Glomerular endothelial cell (primary cell): Measurements from ENCODE around the gene SLC35F5. TPM values are rescaled to one million over a fixed set of nuclear protein-coding genes. Genes with fewer than 3 reads are reported as not detected.
"Not testable (repeated sequence)": the region's sequence is repeated elsewhere in the genome, so short reads cannot be mapped to it uniquely, and the experiment has no call there.

ENCODE experiments used
- DNase-seq: peaks from one replicate; pipeline ENCODE4 v3.0.0-alpha.2; 2011; ENCODE audit warnings: low read depth, low spot score; ENCODE audit errors: extremely low read depth
- total RNA-seq: library from RNA; depleted of rRNA; stranded (reverse); fragments of >200 nt; gene quantifications from 2 replicates; pipeline ENCODE4 v1.2.3, GENCODE V29; 2015

SLC35F5 gene
- total RNA-seq, 1 donor from 2014 or later: 60.3 TPM

- no peak for DNase-seq
Measured at GRCh38 chr2:113757138-113757657, 756 bp upstream of the SLC35F5 start.

GRCh38 chr2:113755835-113756354 lies 547 bp downstream of the SLC35F5 start:
- DNase-seq: no peak

- DNase-seq: no peak
Measured at GRCh38 chr2:113755035-113755834, 1.2 kb downstream of the SLC35F5 start.

DNA sequence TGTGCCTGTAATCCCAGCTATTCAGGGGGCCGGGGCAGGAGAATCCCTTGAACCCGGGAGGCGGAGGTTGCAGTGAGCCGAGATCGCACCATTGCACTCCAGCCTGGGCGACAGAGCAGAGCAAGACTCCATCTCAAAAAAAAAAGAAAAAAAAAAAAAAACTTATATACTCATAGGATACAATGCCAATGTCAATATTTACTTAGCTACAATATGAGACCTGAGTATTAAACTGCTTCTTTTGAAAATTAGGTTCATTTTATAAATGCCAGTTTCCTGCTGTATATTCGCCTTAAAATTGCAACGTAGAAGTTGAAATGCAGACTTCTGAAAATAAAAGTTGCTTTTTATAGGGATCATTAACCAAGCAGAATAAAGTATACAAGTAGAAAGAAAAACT lies 2.3 kb downstream of the SLC35F5 start:
- no peak for DNase-seq

DNA sequence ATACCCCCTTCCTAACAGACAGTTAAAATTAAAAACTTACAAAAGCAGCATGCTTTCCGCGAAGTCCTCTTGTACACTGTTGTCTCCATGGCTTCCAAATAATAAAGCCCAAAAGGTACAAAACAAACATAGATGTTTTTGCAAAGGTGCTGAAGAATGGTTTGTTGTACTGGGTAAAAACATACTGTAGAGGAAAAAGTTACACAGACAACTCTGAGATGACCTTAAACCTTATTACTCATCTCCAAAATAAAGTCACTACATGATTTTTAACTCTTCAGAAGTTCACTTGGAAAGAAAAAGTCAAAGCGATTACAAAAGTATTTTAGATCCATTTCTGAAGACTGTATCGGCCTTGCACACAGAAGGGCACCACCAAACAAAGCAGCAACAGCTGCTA lies 6.1 kb downstream of the SLC35F5 start:
- DNase-seq: no peak

GRCh38 chr2:113741091-113741490 lies 15.4 kb downstream of the SLC35F5 start:
- no peak for DNase-seq

- DNase-seq: no peak
Measured at GRCh38 chr2:113739849-113740248, 16.6 kb downstream of the SLC35F5 start.

- no peak for DNase-seq
Measured at GRCh38 chr2:113734185-113734584, 22.3 kb downstream of the SLC35F5 start.

DNA sequence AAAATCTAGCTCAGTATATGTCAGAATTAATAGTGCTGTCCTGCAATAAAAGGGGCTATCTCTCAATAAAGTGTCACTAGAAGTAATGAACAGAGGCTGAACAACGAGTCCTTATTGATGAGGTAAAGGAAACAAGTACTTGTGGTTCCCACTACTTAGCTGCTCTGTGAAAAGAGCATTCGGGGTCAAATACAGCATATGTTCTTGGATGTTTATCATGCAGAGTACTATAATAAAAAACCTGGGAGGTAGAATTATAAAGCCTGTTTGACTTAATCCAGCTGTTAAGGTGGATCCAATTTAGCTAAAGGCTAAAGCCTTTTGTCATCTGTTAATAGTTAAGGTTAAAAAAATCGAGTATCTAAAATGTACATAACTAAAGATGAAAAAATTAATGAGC lies 32.4 kb downstream of the SLC35F5 start:
- DNase-seq: no peak

DNA sequence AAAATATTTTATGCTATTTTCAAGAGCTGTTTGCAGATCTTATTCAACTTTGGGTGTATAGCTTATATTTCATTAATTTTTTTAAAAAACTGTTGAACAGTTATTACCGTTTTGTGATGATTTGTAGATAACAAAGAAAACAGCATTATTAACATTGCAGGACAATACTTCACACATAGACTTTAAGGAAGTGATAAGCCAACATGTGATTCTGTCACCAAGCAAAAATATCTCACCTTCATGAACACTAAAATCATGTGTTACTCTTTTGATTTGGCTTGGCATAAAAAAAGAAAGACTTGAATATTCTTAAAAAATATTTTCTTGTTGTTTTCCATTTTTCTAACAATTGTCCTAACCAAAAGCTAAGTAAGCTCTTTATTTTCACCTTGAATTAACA lies 33.0 kb downstream of the SLC35F5 start:
- DNase-seq: no peak

GRCh38 chr2:113720167-113720566 lies 36.3 kb downstream of the SLC35F5 start:
- DNase-seq: no peak

DNA sequence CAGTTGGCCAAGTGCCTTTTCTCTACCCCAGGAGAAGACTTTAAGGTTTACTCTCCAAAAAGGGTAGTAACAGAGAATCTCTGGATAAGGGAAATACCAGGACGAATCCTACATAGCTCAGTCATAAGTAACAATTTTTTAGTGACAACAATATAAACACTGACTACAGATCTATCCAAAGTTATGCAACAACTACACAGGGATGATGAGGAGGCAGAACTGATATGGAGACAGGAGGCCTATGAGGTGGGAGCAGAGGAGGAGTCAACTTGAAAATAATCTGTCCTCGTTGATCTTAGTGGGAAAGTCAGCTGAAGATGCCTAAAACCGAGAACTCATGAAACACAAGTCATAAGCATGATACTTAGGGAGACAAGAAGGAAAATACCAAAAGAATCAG lies 40.2 kb downstream of the SLC35F5 start:
- no peak for DNase-seq

- DNase-seq: no peak
Measured at GRCh38 chr2:113712941-113713340, 43.5 kb downstream of the SLC35F5 start.

- no peak for DNase-seq
Measured at GRCh38 chr2:113711851-113712250, 44.6 kb downstream of the SLC35F5 start.

GRCh38 chr2:113709022-113709421 lies 47.4 kb downstream of the SLC35F5 start:
- DNase-seq: no peak

DNA sequence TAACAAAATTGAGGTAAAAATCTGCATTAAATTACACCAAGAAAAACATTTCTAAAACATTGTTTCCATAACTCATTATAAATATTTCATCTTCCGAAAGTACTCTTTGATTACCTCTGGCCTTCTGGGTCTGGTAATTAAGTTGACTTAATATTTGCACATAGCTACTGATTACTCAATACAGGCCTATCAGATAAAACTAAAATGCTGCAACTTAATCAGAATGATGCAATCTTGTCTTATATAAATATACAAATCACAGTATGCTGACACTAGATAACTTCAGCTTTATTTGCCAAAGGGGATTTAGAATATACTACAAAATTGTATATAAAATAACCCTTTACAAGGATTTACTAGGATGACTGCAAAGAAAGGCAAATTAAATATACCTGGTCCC lies 49.3 kb downstream of the SLC35F5 start:
- DNase-seq: no peak

DNA sequence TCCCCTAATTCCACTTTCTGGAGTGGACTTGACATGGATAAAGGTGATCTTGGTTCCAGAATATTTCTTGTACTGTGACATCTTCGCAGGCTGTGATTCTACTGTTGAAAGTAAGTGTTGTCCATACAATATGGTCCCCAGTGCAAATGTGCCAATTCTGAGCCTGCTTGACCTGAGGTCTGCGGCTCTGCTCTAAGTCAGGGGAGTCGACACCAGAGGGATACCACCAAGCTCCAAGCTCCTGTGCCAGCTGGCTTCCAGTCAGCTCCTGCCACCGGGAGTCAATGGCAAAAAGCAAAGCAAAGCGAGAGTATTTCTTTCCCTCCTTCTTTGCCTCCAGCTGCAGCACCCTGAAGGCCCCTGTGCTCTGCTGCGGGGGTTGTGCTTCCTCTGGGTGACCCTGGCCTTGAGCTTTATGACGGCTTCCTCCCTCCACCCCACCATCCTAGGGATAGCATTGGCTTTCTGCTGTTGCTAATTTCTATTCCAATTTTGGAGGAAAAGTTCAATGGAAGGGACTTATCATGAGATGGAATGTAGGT lies 50.4 kb downstream of the SLC35F5 start:
- no peak for DNase-seq

- DNase-seq: not testable (repeated sequence)
Measured at GRCh38 chr2:113704300-113704993, 52.0 kb downstream of the SLC35F5 start.

DNA sequence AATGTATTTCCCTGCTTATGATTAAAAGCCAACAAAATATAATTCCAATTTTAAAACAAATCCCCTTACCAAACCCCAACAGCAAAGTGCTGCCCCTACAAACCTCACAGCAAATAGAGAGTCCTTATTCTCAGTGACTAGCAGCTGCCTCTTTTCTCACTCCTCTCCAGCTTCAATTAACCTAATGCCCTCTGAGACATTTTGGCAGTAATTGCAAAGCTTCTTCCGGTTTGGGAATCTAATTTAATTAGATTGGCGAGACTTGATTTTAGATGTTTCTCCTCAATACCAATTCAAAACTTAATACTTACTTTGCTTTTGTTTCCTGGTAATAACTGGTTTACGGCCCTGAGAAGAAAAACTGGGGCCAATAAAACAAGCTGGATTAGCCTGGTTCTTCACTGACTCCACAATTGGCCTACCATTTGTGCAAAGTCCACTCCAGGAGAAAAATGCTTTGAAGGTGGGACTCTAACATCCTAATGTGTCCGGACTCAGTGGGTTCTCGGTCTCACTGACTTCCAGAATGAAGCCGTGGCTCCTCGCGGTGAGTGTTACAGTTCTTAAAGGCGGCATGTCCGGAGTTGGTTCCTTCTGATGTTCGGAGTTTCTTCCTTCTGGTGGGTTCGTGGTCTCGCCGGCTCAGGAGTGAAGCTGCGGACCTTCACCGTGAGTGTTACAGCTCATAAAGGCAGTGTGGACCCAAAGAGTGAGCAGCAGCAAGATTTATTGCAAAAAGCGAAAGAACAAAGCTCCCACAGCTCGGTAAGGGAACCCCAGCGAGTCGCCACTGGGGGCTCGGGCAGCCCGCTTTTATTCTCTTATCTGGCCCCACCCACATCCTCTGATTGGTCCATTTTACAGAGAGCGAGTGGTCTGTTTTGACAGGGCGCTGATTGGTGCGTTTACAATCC lies 52.8 kb downstream of the SLC35F5 start:
- no peak for DNase-seq

DNA sequence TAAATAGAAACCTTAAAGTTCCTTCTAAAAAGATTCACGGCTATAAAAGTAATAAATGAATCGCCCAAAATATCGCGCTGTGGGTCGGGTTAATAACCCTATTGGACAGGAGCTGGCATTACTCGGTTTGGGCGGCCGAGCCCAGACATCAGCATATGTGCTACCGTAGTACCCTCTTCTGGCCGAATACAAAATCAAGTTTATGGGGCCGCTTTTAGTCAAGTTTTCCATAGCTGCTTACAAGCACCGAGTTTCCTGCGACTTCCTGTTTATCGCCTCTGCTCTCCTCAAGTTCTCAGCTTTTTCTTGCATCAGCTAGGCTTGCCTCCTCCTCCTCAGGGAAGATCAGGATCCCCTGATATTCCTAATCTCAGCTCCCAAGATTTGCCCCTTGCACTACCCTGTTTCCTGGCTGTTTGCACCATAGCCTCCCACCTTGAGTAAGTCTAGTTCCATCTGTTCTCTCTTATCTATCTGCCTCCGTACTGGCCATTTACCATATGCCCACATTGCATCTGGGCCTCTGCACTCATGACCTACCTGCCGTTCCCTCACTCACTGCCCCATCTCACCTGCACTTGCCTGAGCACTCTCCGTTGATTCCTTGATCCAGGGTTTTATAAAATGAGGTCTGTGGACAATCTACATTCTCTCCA lies 56.1 kb downstream of the SLC35F5 start:
- no peak for DNase-seq
